ENCODE data around the gene STON2. TPM values are rescaled to one million over a fixed set of nuclear protein-coding genes. Genes with fewer than 3 reads are reported as not detected.

Gene STON2
- total and polyA plus RNA-seq, 2 of the 13 experiments (the other 11 are each of a cell fraction or from before 2014, with no cell fraction given) = 2.1 to 11.0 TPM

DNA sequence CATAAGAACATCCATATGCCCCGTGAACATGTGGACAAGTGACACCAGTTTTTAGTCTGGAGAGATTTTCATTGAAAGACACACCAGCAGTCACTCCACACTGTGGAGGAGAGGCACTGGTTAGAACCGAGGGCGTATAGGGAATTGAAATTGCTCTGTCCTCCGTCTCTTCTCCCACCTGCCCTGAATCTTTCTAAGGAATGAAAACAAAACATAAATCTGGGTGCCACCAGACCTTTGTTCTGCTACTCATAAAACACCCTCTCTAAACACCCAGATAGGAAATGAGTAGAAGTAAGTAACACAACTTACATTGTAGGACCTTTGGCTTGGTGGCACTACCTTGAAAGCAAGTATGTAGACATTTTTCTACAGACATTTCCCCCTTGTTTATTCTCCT lies 37.1 kb upstream of the STON2 start:
- no peaks in the 10 kb centered on the region for H3K79me2 ChIP-seq (ENCODE audit: insufficient read depth, low read length)
- ATAC-seq = no peak
- FAIRE-seq = no peak
- H3K27ac ChIP-seq (ENCODE audit: extremely low read length, insufficient read depth, low read length) = no peak overlapping the region
- CTCF ChIA-PET (ENCODE audit: low intra/inter-chr PET ratio, low total read pairs) = interaction anchor here (1.0 kb wide), 1 partner anchor 168 kb away, joined by 3 read pairs; no protein-coding TSS in a partner anchor
- no peak overlapping the region for H3K4me3 ChIP-seq (replicated peaks in 1 of 3; ENCODE audit: insufficient read depth in 1 of 3, low read depth in 2 of 3, low read length in 3 of 3)
- peaks cover 22% of the 10 kb centered on the region for H3K4me1 ChIP-seq (ENCODE audit: insufficient read depth, low read length)
- in situ Hi-C loops (cut with HindIII; ENCODE audit: extremely low pct_ligation_motif_present, low pct_unique_long_range_greater_than_20kb) = no loop called here
- H4K20me1 ChIP-seq (ENCODE audit: insufficient read depth, low read length) = no peaks in the 10 kb centered on the region
- no peaks in the 10 kb centered on the region for H3K36me3 ChIP-seq (replicated peaks in 1 of 2; ENCODE audit: control insufficient read depth in 1 of 2, insufficient read depth in 2 of 2, low read length in 2 of 2)
- no peaks in the 10 kb centered on the region for H3K9me3 ChIP-seq (ENCODE audit: low read length)
- POLR2A ChIA-PET = interaction anchor here (2.4 kb wide), 1 partner anchor 218 kb away, joined by 11 read pairs; no protein-coding TSS in a partner anchor
- no peaks in the 10 kb centered on the region; a peak in 2 of 5 replicates for H3K27me3 ChIP-seq (ENCODE audit: control insufficient read depth in 1 of 2, insufficient read depth in 2 of 2, low read length in 2 of 2)
- peak overlapping the region; percentile 30 for H2AFZ ChIP-seq (ENCODE audit: low read length)
- peak overlapping the region; percentile 94 for H3K4me2 ChIP-seq (ENCODE audit: low read depth, low read length)
- H3K9ac ChIP-seq (ENCODE audit: insufficient read depth, low read depth, low read length) = no peak overlapping the region
- intact Hi-C loops (cut with micrococcal nuclease; ENCODE audit: unreplicated experiment) = no loop called here
- no TSS peak for BruUV-seq (replicated peaks)
- 34% methylated on average over 4 of the region's 4 CpGs for WGBS (ENCODE audit: low lambda C conversion rate)
- no peak for DNase-seq (ENCODE audit: low spot score)
- peak; percentile 38; the same call in 1 of the 2 replicates for TF ChIP-seq BCL6 (CRISPR knock-in tag; IDR thresholded peaks at IDR 0.05)
- TF ChIP-seq, protein P1, sequence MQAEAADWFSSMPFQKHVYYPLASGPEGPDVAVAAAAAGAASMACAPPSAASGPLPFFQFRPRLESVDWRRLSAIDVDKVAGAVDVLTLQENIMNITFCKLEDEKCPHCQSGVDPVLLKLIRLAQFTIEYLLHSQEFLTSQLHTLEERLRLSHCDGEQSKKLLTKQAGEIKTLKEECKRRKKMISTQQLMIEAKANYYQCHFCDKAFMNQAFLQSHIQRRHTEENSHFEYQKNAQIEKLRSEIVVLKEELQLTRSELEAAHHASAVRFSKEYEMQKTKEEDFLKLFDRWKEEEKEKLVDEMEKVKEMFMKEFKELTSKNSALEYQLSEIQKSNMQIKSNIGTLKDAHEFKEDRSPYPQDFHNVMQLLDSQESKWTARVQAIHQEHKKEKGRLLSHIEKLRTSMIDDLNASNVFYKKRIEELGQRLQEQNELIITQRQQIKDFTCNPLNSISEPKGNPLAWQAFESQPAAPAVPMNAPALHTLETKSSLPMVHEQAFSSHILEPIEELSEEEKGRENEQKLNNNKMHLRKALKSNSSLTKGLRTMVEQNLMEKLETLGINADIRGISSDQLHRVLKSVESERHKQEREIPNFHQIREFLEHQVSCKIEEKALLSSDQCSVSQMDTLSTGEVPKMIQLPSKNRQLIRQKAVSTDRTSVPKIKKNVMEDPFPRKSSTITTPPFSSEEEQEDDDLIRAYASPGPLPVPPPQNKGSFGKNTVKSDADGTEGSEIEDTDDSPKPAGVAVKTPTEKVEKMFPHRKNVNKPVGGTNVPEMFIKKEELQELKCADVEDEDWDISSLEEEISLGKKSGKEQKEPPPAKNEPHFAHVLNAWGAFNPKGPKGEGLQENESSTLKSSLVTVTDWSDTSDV (CRISPR knock-in tag; IDR thresholded peaks at IDR 0.05) = no peak

DNA sequence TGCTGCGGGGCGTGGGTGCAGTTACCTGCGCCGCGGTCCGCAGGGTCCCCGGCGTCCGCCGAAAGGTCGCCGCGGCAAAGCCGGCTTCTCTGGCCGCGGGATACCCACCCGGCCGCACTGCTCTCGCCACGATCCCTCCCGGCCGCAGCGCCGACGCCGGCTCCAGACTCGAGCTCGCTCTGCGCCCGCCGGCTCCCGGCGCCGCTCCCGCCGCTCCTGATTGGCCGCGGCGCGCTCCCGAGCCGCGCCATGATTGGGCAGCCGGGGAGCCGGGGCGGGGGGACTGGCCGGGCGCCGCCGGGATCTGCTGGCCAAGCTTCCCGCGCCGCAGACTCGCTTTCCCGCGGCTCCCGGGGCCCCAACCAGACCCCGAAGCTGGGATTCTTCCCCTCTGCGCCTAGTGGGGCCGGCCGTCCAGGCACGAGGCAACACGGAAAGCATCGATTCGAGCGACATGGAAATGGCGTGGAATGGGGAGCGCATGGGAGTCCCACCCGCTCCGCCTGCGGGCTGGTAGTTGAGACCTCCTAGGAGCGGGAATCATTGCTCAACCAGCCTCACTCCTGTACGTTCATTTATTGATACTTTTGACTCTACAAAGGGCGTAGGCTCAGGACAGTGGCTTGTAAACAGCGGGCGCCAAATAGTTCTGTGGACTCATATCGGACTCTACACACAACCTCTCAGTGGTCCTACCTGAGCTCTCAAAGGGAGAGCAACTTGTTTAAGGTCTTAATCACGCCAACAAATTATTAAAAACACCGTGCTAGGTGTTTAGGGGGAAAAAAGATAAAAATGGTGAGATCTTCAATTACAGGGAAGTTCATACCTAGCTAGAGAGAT lies 36.4 kb upstream of the STON2 start:
- BruUV-seq (replicated peaks) = no TSS peak
- Histone ChIP-seq H3K4me2 (ENCODE audit: low read depth, low read length) (peak overlapping the region; percentile 94), H3K36me3 (replicated peaks in 1 of 2; ENCODE audit: control insufficient read depth in 1 of 2, insufficient read depth in 2 of 2, low read length in 2 of 2) (no peaks in the 10 kb centered on the region), H3K4me3 (replicated peaks in 1 of 3; ENCODE audit: insufficient read depth in 1 of 3, low read depth in 2 of 3, low read length in 3 of 3) (peak overlapping the region; percentile 48 to 84 (median 71)), H4K20me1 (ENCODE audit: insufficient read depth, low read length) (no peaks in the 10 kb centered on the region), H3K9ac (ENCODE audit: insufficient read depth, low read depth, low read length) (no peak overlapping the region), H3K27ac (ENCODE audit: extremely low read length, insufficient read depth, low read length) (no peak overlapping the region), H3K4me1 (ENCODE audit: insufficient read depth, low read length) (peaks cover 22% of the 10 kb centered on the region), H3K9me3 (ENCODE audit: low read length) (no peaks in the 10 kb centered on the region), H3K27me3 (ENCODE audit: control insufficient read depth in 1 of 2, insufficient read depth in 2 of 2, low read length in 2 of 2) (no peaks in the 10 kb centered on the region; a peak in 2 of 5 replicates), H3K79me2 (ENCODE audit: insufficient read depth, low read length) (no peaks in the 10 kb centered on the region), H2AFZ (ENCODE audit: low read length) (peak overlapping the region; percentile 30)
- ATAC-seq = peak; percentile 93
- intact Hi-C loops (cut with micrococcal nuclease; ENCODE audit: unreplicated experiment) = no loop called here
- FAIRE-seq = no peak
- ChIA-PET CTCF (ENCODE audit: low intra/inter-chr PET ratio, low total read pairs) (interaction anchor here (1.0 kb wide), 1 partner anchor 168 kb away, joined by 3 read pairs; no protein-coding TSS in a partner anchor), POLR2A (interaction anchor here (0.9 to 2.5 kb wide), 6 partner anchors 10 to 217 kb away, joined by 3 to 14 read pairs (median 6); partner anchors contain the start of genes GTF2A1 and SEL1L)
- in situ Hi-C loops (cut with HindIII; ENCODE audit: extremely low pct_ligation_motif_present, low pct_unique_long_range_greater_than_20kb) = no loop called here
- peak; percentile 54 for DNase-seq (ENCODE audit: low spot score)
- WGBS (ENCODE audit: low lambda C conversion rate) = 7% methylated on average over 6 of the region's 79 CpGs
- TF ChIP-seq CEBPG (CRISPR knock-in tag; IDR thresholded peaks at IDR 0.05) = peak; percentile 52
- TF ChIP-seq, protein P2, sequence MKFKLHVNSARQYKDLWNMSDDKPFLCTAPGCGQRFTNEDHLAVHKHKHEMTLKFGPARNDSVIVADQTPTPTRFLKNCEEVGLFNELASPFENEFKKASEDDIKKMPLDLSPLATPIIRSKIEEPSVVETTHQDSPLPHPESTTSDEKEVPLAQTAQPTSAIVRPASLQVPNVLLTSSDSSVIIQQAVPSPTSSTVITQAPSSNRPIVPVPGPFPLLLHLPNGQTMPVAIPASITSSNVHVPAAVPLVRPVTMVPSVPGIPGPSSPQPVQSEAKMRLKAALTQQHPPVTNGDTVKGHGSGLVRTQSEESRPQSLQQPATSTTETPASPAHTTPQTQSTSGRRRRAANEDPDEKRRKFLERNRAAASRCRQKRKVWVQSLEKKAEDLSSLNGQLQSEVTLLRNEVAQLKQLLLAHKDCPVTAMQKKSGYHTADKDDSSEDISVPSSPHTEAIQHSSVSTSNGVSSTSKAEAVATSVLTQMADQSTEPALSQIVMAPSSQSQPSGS (CRISPR knock-in tag; IDR thresholded peaks at IDR 0.05) = no peak
- no peak for TF ChIP-seq ZNF674 (CRISPR knock-in tag; IDR thresholded peaks at IDR 0.05; ENCODE audit: low read depth)
- TF ChIP-seq ZFAT (CRISPR knock-in tag; conservative IDR thresholded peaks at IDR 0.05) = 0 out of 2 replicates have a peak, but pooled peaks have one; percentile 56
- 0 out of 2 replicates have a peak, but pooled peaks have one; percentile 16 for TF ChIP-seq TARDBP (CRISPR knock-in tag; IDR thresholded peaks at IDR 0.05)
- 0 out of 2 replicates have a peak, but pooled peaks have one; percentile 56 for TF ChIP-seq ZNF841 (CRISPR knock-in tag; IDR thresholded peaks at IDR 0.05; ENCODE audit: borderline replicate concordance)
- TF ChIP-seq, protein P3, sequence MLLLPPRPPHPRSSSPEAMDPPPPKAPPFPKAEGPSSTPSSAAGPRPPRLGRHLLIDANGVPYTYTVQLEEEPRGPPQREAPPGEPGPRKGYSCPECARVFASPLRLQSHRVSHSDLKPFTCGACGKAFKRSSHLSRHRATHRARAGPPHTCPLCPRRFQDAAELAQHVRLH (CRISPR knock-in tag; IDR thresholded peaks at IDR 0.05; ENCODE audit: borderline replicate concordance, low read depth) = 0 out of 2 replicates have a peak, but pooled peaks have one; percentile 58
- TF ChIP-seq GTF3A (CRISPR knock-in tag; conservative IDR thresholded peaks at IDR 0.05) = no peak
- TF ChIP-seq ZNF850 (CRISPR knock-in tag; conservative IDR thresholded peaks at IDR 0.05) = no peak
